Body of pancreas (tissue), 4 donors: Measurements from ENCODE around the gene AKIRIN2. TPM values are rescaled to one million over a fixed set of nuclear protein-coding genes. Genes with fewer than 3 reads are reported as not detected.

Experiments used
- ATAC-seq: fragments of 150-250 bp; one replicate; pipeline ENCODE4 v1.9.1; 2016
- DNase-seq, 4 donors: peaks; one replicate each; pipeline ENCODE4 v3.0.0-alpha.2; 2019
- H3K27ac ChIP-seq, 4 donors: fragments of 200-600 bp; sonication (generic); 1 replicate in 3 of 4; 2 replicates in 1 of 4; pipeline versions ENCODE4 v1.5.1 to v1.6.1; 2016 to 2019; ENCODE audit warnings: mild to moderate bottlenecking in 1 of 4, mixed read lengths in 1 of 4, moderate library complexity in 1 of 4
- H3K27me3 ChIP-seq, 2 donors: fragments of 200-600 bp; sonication (generic); one replicate each; pipeline ENCODE4 v1.6.0; 2016; ENCODE audit warnings: mild to moderate bottlenecking in 1 of 2
- H3K36me3 ChIP-seq, 2 donors: fragments of 200-600 bp; sonication (generic); replicated peaks in 1 of 2; 2 replicates each; pipeline ENCODE4 v1.5.1; 2016; ENCODE audit warnings: low read depth in 2 of 2; ENCODE audit not compliant: insufficient read depth in 1 of 2
- H3K4me1 ChIP-seq: fragments of 200-600 bp; sonication (generic); one replicate; pipeline ENCODE4 v1.6.0; 2016
- H3K4me3 ChIP-seq, 2 donors: fragments of 200-600 bp; sonication (generic); 1 replicate in 1 of 2; 2 replicates in 1 of 2; pipeline ENCODE4 v1.5.1; 2016 to 2019
- H3K9me3 ChIP-seq, 3 donors: fragments of 200-600 bp; sonication (generic); 1 replicate in 2 of 3; 2 replicates in 1 of 3; pipeline ENCODE4 v1.5.1; 2016
- POLR2A ChIP-seq, 3 donors: fragments of 450-650 bp; IDR thresholded peaks; one replicate each; pipeline ENCODE4 v1.6.1; 2016; ENCODE audit warnings: antibody characterized with exemption in 3 of 3, mild to moderate bottlenecking in 2 of 3
- WGBS, 2 donors: methylation state at CpG; one replicate each; pipeline ENCODE4 v1.1.5; 2017; 5-methylcytosine and 5-hydroxymethylcytosine counted together
- intact Hi-C: fragments of 100-400 bp; cut with DNase I; formaldehyde crosslinking; loops from one replicate; pipeline ENCODE4 v1.15.1; 2023
- small RNA-seq: library from RNA; depleted of rRNA; stranded (forward); fragments of <200 nt; gene quantifications from one replicate; pipeline ENCODE3, GENCODE V24; 2016
- total RNA-seq, 2 donors: library from RNA; depleted of rRNA; stranded (reverse); fragments of >200 nt; gene quantifications; one replicate each; pipeline ENCODE4 v1.1.0, GENCODE V29; 2016
- TF ChIP-seq, protein P1 (sequence below), 7 experiments: fragments of 450-650 bp in 4 of 7; fragments of 200-600 bp in 3 of 7; sonication (generic) in 3 of 7; IDR thresholded peaks; one replicate each; pipeline ENCODE4 v1.5.1; 2016 to 2019; ENCODE audit warnings: antibody characterized with exemption in 7 of 7

AKIRIN2 gene
- total RNA-seq, 2 donors from 2014 or later, result 5.4 to 16.2 TPM

DNA sequence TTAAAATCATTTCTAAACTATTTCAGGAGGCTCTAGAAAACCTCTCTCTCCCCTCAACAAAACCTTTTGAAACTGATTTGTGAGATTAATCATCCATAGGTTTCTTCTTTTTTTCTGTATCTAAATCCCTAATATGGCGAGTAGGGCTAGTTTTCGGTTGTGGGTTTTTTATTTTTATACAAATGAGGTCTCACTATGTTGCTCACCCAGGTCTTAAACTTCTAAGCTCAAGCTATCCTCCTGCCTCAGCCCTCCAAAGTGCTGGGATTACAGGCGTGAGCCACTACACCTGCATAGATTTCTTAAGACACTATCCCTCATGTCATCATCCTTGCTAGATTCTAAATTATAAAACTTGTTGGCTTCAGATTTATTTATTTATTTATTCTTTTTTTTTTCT, 68.2 kb downstream of the AKIRIN2 start:
- no peaks in the 10 kb centered on the region for H3K27me3 ChIP-seq
- TF ChIP-seq, protein P1, sequence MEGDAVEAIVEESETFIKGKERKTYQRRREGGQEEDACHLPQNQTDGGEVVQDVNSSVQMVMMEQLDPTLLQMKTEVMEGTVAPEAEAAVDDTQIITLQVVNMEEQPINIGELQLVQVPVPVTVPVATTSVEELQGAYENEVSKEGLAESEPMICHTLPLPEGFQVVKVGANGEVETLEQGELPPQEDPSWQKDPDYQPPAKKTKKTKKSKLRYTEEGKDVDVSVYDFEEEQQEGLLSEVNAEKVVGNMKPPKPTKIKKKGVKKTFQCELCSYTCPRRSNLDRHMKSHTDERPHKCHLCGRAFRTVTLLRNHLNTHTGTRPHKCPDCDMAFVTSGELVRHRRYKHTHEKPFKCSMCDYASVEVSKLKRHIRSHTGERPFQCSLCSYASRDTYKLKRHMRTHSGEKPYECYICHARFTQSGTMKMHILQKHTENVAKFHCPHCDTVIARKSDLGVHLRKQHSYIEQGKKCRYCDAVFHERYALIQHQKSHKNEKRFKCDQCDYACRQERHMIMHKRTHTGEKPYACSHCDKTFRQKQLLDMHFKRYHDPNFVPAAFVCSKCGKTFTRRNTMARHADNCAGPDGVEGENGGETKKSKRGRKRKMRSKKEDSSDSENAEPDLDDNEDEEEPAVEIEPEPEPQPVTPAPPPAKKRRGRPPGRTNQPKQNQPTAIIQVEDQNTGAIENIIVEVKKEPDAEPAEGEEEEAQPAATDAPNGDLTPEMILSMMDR (IDR thresholded peaks at IDR 0.05), result no peak
- TF ChIP-seq POLR2A (IDR thresholded peaks at IDR 0.05), result no peak
- no peaks in the 10 kb centered on the region for H3K9me3 ChIP-seq
- intact Hi-C loops, result no loop called here
- no peak overlapping the region for H3K27ac ChIP-seq
- no peaks in the 10 kb centered on the region for H3K36me3 ChIP-seq
- no peak for DNase-seq
- H3K4me1 ChIP-seq, result no peaks in the 10 kb centered on the region
- H3K4me3 ChIP-seq, result no peak overlapping the region
- WGBS, 2 donors, result 76 to 79% methylated on average over 3 of the region's 3 CpGs
- no peak for ATAC-seq

DNA sequence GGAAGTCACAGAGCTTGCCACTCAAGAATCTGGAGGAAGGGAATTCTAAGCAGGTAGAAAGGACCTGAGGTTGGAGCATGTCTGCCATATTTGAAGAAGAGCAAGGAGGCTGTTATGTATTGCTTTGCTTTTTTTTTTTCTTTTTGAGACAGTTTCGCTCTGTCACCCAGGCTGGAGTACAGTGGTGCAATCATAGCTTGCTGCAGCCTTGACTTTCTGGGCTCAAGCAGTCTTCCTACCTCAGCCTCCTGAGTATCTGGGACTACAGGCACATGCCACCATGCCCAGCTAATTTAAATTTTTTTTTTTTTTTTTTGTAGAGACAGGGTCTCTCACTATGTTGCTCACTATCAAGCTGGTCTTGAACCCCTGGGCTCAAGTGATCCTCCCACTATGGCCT, 71.3 kb downstream of the AKIRIN2 start:
- ATAC-seq (no peak), DNase-seq (no peak)
- intact Hi-C loops, result no loop called here
- H3K27me3 ChIP-seq, result no peaks in the 10 kb centered on the region
- H3K4me3 ChIP-seq, result no peak overlapping the region
- H3K9me3 ChIP-seq, result no peaks in the 10 kb centered on the region
- no peak overlapping the region for H3K27ac ChIP-seq
- 91 to 94% methylated on average over 1 of the region's 1 CpG for WGBS, 2 donors
- no peaks in the 10 kb centered on the region for H3K36me3 ChIP-seq
- TF ChIP-seq, protein P1 (IDR thresholded peaks at IDR 0.05), result no peak
- no peak for TF ChIP-seq POLR2A (IDR thresholded peaks at IDR 0.05)
- H3K4me1 ChIP-seq, result no peaks in the 10 kb centered on the region

DNA sequence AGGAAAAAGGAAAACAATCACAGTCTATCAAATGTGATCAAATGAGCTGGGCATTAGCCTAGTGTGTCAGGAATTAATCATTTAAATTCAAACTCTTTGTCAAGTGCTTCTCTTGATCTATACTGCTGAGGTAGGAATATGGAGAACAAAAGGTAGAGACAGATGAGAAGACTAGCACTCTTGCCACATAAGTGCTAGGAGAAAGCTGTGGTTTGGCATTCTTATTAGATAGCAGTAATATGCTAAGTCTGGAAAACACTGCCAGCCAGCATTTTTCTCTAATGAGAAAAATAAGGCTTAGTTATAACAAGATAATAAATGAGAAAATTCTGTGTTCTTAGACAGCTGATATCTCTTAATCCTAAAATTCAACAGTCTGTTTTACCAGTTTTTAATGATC, 73.2 kb downstream of the AKIRIN2 start:
- no peak for ATAC-seq
- Histone ChIP-seq H3K27me3 (no peaks in the 10 kb centered on the region), H3K4me1 (no peaks in the 10 kb centered on the region), H3K27ac (no peak overlapping the region), H3K36me3 (no peaks in the 10 kb centered on the region), H3K4me3 (no peak overlapping the region), H3K9me3 (no peaks in the 10 kb centered on the region)
- DNase-seq, result no peak
- intact Hi-C loops, result no loop called here
- TF ChIP-seq POLR2A (IDR thresholded peaks at IDR 0.05), result no peak
- TF ChIP-seq, protein P1 (IDR thresholded peaks at IDR 0.05), result no peak

DNA sequence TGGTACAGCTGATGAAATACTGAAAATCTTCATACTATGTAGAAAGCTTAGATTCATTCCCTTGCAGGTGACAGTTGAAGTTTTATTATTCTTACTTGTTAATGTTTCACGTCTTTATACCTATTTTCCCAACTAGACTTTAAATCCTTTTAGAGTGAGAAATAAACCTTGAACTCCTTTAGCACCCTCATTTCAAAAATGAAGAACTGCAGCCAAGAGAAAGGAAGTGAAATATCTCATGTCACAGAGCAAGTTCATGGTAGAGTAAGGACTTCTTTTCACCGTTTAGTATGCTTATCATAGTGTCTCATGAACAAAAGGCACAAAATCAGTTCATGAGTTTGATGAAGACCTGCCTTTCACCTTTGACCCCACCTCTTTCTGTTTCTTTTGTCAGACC, 73.6 kb downstream of the AKIRIN2 start:
- no peak for TF ChIP-seq POLR2A (IDR thresholded peaks at IDR 0.05)
- TF ChIP-seq, protein P1 (IDR thresholded peaks at IDR 0.05), result no peak
- intact Hi-C loops, result no loop called here
- Histone ChIP-seq H3K4me3 (no peak overlapping the region), H3K9me3 (no peaks in the 10 kb centered on the region), H3K27me3 (no peaks in the 10 kb centered on the region), H3K4me1 (no peaks in the 10 kb centered on the region), H3K36me3 (no peaks in the 10 kb centered on the region), H3K27ac (no peak overlapping the region)
- ATAC-seq (no peak), DNase-seq (no peak)
- WGBS, 2 donors, result 73 to 79% methylated on average over 2 of the region's 2 CpGs

Small RNA genes within 50 kb of the gene (small RNA-seq; reads per million reads assigned to genes)
- gene RF01210, result not detected

Other genes starting within 250 kb of the AKIRIN2 start
- 10 to 100 TPM in 1 of 2 donors, 1 to 10 TPM in 1; 6.9 to 16.1 TPM for gene SLC35A1, start 229.3 kb downstream of the AKIRIN2 start, total RNA-seq
- 10 to 100 TPM in 1 of 2 donors, 1 to 10 TPM in 1; 7.3 to 15.8 TPM for gene RARS2, start 112.2 kb downstream of the AKIRIN2 start, total RNA-seq
- gene ORC3, start 112.1 kb downstream of the AKIRIN2 start, total RNA-seq, result 10 to 100 TPM in 1 of 2 donors, 1 to 10 TPM in 1; 8.2 to 14.8 TPM